Measurements from ENCODE around the gene GRIK4. TPM values are rescaled to one million over a fixed set of nuclear protein-coding genes. Genes with fewer than 3 reads are reported as not detected.
A peak's percentile ranks its signal among the peaks of the same experiment; 100 is the strongest.

Gene GRIK4
- total and polyA plus RNA-seq, 2 donors from 2014 or later, result 0.25 TPM; not detected in 1

DNA sequence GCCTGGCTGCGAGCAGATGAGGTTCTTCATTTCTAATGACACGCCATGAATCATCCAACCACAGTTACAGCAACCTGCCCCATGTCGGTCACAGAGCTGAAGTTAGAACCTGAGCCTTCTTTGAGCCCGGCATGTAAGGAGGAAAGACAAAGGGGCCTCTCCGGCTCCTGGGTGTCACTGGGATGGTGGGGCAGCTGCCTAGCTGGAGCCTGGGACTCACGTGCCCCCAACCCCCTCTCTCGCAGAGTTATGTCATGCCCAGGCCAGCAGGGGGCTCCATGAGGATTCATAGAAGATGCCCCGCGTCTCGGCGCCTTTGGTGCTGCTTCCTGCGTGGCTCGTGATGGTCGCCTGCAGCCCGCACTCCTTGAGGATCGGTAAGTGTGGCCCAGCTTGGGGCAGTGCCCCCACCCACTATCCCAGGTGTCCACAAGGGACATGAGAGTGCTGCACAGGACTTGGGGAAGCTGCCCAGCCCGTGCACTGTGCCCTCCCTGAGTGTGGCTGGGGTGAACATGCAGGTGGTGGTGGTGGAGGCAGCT, 148.5 kb downstream of the GRIK4 start:
- FAIRE-seq (no peak), DNase-seq (peak in 1 of 5 donors; percentile 31)
- H3K9me3 ChIP-seq (ENCODE audit: control insufficient read depth in 2 of 3, insufficient read depth in 1 of 3, low read length in 3 of 3), result no peaks in the 10 kb centered on the region
- TF ChIP-seq, protein P1, sequence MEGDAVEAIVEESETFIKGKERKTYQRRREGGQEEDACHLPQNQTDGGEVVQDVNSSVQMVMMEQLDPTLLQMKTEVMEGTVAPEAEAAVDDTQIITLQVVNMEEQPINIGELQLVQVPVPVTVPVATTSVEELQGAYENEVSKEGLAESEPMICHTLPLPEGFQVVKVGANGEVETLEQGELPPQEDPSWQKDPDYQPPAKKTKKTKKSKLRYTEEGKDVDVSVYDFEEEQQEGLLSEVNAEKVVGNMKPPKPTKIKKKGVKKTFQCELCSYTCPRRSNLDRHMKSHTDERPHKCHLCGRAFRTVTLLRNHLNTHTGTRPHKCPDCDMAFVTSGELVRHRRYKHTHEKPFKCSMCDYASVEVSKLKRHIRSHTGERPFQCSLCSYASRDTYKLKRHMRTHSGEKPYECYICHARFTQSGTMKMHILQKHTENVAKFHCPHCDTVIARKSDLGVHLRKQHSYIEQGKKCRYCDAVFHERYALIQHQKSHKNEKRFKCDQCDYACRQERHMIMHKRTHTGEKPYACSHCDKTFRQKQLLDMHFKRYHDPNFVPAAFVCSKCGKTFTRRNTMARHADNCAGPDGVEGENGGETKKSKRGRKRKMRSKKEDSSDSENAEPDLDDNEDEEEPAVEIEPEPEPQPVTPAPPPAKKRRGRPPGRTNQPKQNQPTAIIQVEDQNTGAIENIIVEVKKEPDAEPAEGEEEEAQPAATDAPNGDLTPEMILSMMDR (IDR thresholded peaks at IDR 0.05; ENCODE audit: borderline replicate concordance, extremely low read depth, insufficient read depth), result peak; percentile 3
- no peaks in the 10 kb centered on the region for H3K4me1 ChIP-seq (ENCODE audit: control insufficient read depth in 2 of 3, insufficient read depth in 2 of 3, low read depth in 1 of 3, low read length in 3 of 3)
- H3K27me3 ChIP-seq (ENCODE audit: control insufficient read depth, insufficient read depth, low read length), result no peaks in the 10 kb centered on the region
- no peak overlapping the region for H3K27ac ChIP-seq (ENCODE audit: low read depth in 2 of 2, low read length in 2 of 2)
- no peaks in the 10 kb centered on the region for H3K36me3 ChIP-seq (ENCODE audit: control insufficient read depth in 2 of 3, insufficient read depth in 3 of 3, low read length in 3 of 3)
- H3K9ac ChIP-seq (ENCODE audit: low read length in 3 of 3), result no peak overlapping the region
- H3K4me3 ChIP-seq (ENCODE audit: low read length in 3 of 3), result no peak overlapping the region
- intact Hi-C loops (cut with DNase I), result no loop called here

DNA sequence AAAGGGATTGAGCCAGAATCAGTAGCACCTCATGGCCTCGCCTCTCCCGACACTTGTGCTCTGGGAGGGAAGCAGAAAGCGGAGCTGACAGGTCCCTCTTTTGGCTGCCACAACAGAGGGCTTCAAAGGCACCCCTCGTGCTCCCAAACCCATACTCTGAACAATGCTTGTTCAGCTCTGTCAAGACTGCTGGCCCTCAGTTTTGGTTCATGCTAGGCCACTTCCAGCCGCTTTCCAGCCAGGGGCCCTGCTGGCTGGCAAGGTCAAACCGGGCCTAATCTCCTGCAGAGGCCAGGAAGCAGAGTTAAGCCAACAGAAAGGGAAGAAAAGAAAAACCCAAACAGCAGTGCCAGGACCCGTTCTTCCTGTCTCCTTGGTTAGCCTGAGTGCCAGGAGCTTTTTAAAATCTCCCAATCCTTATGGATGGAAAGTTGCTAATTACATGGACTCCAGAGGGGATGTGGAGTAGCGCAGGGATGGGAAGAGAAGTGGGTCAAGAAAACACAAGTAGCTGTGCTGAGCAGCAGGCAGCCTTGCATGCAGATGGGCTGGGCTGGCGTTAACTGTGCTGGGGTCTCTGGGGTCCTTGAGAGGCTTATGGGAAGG, 150.6 kb downstream of the GRIK4 start:
- no peak overlapping the region for H3K4me3 ChIP-seq (ENCODE audit: low read length in 3 of 3)
- no peak for DNase-seq
- H3K36me3 ChIP-seq (ENCODE audit: control insufficient read depth in 2 of 3, insufficient read depth in 3 of 3, low read length in 3 of 3), result no peaks in the 10 kb centered on the region
- H3K27me3 ChIP-seq (ENCODE audit: control insufficient read depth, insufficient read depth, low read length), result no peaks in the 10 kb centered on the region
- intact Hi-C loops (cut with DNase I), result no loop called here
- TF ChIP-seq, protein P1 (IDR thresholded peaks at IDR 0.05; ENCODE audit: borderline replicate concordance, extremely low read depth, insufficient read depth), result no peak
- H3K9ac ChIP-seq (ENCODE audit: low read length in 3 of 3), result no peak overlapping the region
- H3K4me1 ChIP-seq (ENCODE audit: control insufficient read depth in 2 of 3, insufficient read depth in 2 of 3, low read depth in 1 of 3, low read length in 3 of 3), result no peaks in the 10 kb centered on the region
- H3K9me3 ChIP-seq (ENCODE audit: control insufficient read depth in 2 of 3, insufficient read depth in 1 of 3, low read length in 3 of 3), result no peaks in the 10 kb centered on the region
- H3K27ac ChIP-seq (ENCODE audit: low read depth in 2 of 2, low read length in 2 of 2), result no peak overlapping the region
- FAIRE-seq, result no peak

DNA sequence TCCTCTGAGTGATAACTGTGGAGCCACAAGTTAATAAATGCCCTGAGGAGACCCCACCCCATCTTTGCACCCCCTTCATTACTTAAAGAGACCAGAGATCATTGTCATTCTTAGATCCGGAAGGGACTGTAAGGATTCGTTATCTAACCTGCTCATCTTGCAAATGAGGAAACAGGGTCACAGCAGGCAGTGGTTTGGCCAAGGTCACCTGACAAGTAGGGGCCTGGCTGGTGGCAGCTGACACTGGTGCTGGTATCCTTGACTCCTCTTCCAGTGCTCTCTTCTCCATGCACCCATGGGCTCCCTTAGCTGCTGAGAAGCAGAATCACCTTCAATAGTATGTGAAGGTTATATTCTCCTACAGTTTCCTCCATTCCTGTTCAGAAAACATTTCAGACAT, 151.6 kb downstream of the GRIK4 start:
- no peak overlapping the region for H3K4me3 ChIP-seq (ENCODE audit: low read length in 3 of 3)
- no peak for DNase-seq
- TF ChIP-seq, protein P1 (IDR thresholded peaks at IDR 0.05; ENCODE audit: borderline replicate concordance, extremely low read depth, insufficient read depth), result no peak
- no peaks in the 10 kb centered on the region for H3K27me3 ChIP-seq (ENCODE audit: control insufficient read depth, insufficient read depth, low read length)
- no peak for FAIRE-seq
- intact Hi-C loops (cut with DNase I), result no loop called here
- H3K4me1 ChIP-seq (ENCODE audit: control insufficient read depth in 2 of 3, insufficient read depth in 2 of 3, low read depth in 1 of 3, low read length in 3 of 3), result no peaks in the 10 kb centered on the region
- no peaks in the 10 kb centered on the region for H3K36me3 ChIP-seq (ENCODE audit: control insufficient read depth in 2 of 3, insufficient read depth in 3 of 3, low read length in 3 of 3)
- no peak overlapping the region for H3K9ac ChIP-seq (ENCODE audit: low read length in 3 of 3)
- H3K9me3 ChIP-seq (ENCODE audit: control insufficient read depth in 2 of 3, insufficient read depth in 1 of 3, low read length in 3 of 3), result no peaks in the 10 kb centered on the region
- H3K27ac ChIP-seq (ENCODE audit: low read depth in 2 of 2, low read length in 2 of 2), result no peak overlapping the region

All from kidney (tissue), 14 donors.